ENCODE measurements around the gene FNBP1. TPM values are rescaled to one million over a fixed set of nuclear protein-coding genes. Genes with fewer than 3 reads are reported as not detected.

Gene FNBP1
- total RNA-seq, 1 experiment from 2014 or later = 43.6 TPM

- Mint-ChIP-seq H3K27me3 (ENCODE audit: low read depth) (no peaks in the 10 kb centered on the region), H3K4me3 (no peak overlapping the region), H3K36me3 (no peaks in the 10 kb centered on the region), H3K27ac (no peak overlapping the region), H3K9me3 (no peaks in the 10 kb centered on the region), H3K4me1 (peaks cover 10% of the 10 kb centered on the region)
- ChIA-PET CTCF (no interaction called here), POLR2A (interaction anchor here (0.6 kb wide), 1 partner anchor 9 kb away, joined by 5 read pairs; no protein-coding TSS in a partner anchor)
- no peak for TF ChIP-seq KAT7 (CRISPR knock-in tag; IDR thresholded peaks at IDR 0.05; ENCODE audit: borderline replicate concordance)
- no peak for TF ChIP-seq CREM (CRISPR knock-in tag; IDR thresholded peaks at IDR 0.05)
- TF ChIP-seq MXD4 (CRISPR knock-in tag; IDR thresholded peaks at IDR 0.05; ENCODE audit: borderline replicate concordance) = no peak
- TF ChIP-seq ATF2 (CRISPR knock-in tag; IDR thresholded peaks at IDR 0.05; ENCODE audit: borderline replicate concordance, low read depth) = no peak
- TF ChIP-seq ERG (CRISPR knock-in tag; IDR thresholded peaks at IDR 0.05) = no peak
- TF ChIP-seq SMAD4 (CRISPR knock-in tag; IDR thresholded peaks at IDR 0.05) = no peak
- TF ChIP-seq ZNF512 (CRISPR knock-in tag; IDR thresholded peaks at IDR 0.05; ENCODE audit: borderline replicate concordance) = no peak
- no peak for TF ChIP-seq USF1 (CRISPR knock-in tag; IDR thresholded peaks at IDR 0.05)
- no peak for ATAC-seq
- DNase-seq (ENCODE audit: low spot score) = no peak
Observed at GRCh38 chr9:130003943-130004552, 38.9 kb downstream of the FNBP1 start.

- Mint-ChIP-seq H3K27me3 (ENCODE audit: low read depth) (no peaks in the 10 kb centered on the region), H3K27ac (peak overlapping the region; percentile 57), H3K4me3 (no peak overlapping the region), H3K9me3 (no peaks in the 10 kb centered on the region), H3K4me1 (peaks cover 13% of the 10 kb centered on the region), H3K36me3 (no peaks in the 10 kb centered on the region)
- TF ChIP-seq STAT6 (CRISPR knock-in tag; conservative IDR thresholded peaks at IDR 0.05; ENCODE audit: low read depth) = no peak
- TF ChIP-seq USF2 (CRISPR knock-in tag; IDR thresholded peaks at IDR 0.05) = peak; percentile 62; the same call in 1 of the 2 replicates
- TF ChIP-seq USF1 (CRISPR knock-in tag; IDR thresholded peaks at IDR 0.05) = peak; percentile 61
- TF ChIP-seq ZNF512 (CRISPR knock-in tag; IDR thresholded peaks at IDR 0.05; ENCODE audit: borderline replicate concordance) = no peak
- no peak for TF ChIP-seq ZNF396 (CRISPR knock-in tag; IDR thresholded peaks at IDR 0.05; ENCODE audit: borderline replicate concordance)
- POLR2A ChIA-PET = no interaction called here
- DNase-seq (ENCODE audit: low spot score) (no peak), ATAC-seq (no peak; the same call in 1 of the 2 replicates)
- CTCF ChIA-PET = interaction anchor here (0.5 kb wide), 1 partner anchor 436 kb away, joined by 4 read pairs; no protein-coding TSS in a partner anchor
Observed at GRCh38 chr9:130002320-130002719, 40.7 kb downstream of the FNBP1 start.
